Vein endothelial cell (primary cell): ENCODE data around the gene SLC6A20. TPM values are rescaled to one million over a fixed set of nuclear protein-coding genes. Genes with fewer than 3 reads are reported as not detected.

ENCODE experiments used
- small RNA-seq: library from RNA; depleted of rRNA; stranded (forward); fragments of <200 nt; gene quantifications from one replicate; pipeline ENCODE3, GENCODE V24; 2012
- total RNA-seq: library from RNA; depleted of rRNA; stranded (reverse); fragments of >200 nt; gene quantifications from 2 replicates; pipeline ENCODE4 v1.2.3, GENCODE V29; 2012

Gene SLC6A20, protein sequence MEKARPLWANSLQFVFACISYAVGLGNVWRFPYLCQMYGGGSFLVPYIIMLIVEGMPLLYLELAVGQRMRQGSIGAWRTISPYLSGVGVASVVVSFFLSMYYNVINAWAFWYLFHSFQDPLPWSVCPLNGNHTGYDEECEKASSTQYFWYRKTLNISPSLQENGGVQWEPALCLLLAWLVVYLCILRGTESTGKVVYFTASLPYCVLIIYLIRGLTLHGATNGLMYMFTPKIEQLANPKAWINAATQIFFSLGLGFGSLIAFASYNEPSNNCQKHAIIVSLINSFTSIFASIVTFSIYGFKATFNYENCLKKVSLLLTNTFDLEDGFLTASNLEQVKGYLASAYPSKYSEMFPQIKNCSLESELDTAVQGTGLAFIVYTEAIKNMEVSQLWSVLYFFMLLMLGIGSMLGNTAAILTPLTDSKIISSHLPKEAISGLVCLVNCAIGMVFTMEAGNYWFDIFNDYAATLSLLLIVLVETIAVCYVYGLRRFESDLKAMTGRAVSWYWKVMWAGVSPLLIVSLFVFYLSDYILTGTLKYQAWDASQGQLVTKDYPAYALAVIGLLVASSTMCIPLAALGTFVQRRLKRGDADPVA
- not detected in 2 replicates for total RNA-seq

DNA sequence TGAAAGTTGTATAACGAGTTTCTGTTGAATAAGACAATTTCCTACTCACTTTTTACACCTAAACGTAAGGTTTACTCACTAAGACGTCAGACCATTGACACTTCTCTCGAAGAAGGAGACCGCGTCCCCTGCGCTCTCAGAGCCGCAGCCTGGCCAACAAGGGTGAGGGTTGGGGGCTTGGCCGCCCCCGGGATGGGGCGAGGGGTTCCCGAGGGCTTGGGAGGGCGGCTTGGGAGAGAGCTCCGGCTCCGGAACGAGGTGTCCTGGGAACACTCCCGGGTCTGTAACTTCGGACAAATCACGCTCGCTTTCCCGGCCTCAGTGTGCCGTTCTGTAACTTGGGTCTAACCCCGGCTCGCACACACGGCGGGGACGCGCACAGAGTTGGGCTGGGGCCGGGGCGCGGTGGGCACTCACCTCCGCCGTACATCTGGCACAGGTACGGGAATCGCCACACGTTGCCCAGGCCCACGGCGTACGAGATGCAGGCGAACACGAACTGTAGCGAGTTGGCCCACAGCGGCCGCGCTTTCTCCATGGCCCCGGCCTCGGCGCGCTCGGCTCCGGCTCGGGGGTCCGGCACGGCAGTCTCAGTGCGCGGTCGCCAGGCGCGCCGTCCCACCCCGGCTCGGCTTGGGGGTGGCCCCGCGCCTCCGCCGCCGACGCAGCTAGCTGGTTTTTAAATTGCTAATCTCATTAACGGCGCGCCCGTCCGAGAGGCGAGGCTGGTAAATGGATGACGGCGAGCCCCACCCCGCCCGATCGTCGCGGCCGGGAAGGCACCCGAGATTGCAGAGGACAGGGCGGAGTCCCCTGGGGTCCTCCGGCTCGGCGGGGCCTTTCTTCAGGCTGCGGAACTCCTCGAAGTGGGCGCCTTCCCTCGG is at the start of gene SLC6A20:
SLC6A20 (minus strand) TSS at position 655 of the 884 bp plus-strand sequence; CDS start at position 538, 117 bp downstream.

DNA sequence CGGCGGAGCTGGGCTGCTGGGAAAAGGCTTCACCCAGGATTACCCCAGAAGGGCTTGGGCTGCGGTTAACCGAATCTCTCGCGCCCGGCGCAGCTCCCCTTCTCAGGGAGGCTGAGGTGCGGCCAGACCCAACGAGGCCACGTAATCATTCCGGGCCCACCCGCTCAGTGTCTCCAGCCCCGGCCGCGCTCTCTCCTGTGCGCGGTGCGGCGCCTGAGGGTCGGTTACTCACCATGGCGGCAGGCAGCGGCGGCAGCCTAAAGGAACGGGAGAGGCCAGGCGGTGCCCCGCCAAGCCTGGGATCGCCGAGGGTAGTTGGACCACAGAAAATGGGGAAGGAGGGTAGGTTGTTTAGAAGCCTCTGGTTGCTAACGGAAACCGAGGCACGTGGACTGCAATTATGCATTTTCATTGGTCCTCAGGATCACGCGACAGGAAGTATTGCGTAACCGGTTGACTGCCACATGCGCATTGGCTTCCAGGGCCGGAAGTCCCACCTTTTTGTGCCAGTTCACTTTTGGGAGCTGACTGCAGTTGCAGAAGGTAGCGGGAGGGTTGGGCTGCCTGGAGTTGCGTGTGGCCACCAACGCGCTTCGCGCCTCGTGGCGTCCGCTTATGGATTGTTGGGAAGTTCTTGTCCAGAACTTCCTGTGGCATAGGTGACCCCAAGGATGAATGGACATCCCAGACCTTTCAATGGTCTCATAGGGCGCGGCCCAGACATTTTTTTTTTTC is 45.6 kb upstream of the SLC6A20 start, which contains the start of gene LZTFL1:
LZTFL1 (minus strand) TSS at position 363 of the 735 bp plus-strand sequence; CDS start at position 235, 128 bp downstream.

Small RNAs within 50 kb of the gene (small RNA-seq; reads per million reads assigned to genes)
- not detected for gene RN7SL145P

Other genes with a start within 250 kb of the SLC6A20 start
- gene LIMD1, start 201.8 kb downstream of the SLC6A20 start, total RNA-seq = 25.8 and 26.6 TPM in 2 replicates
- gene SACM1L, start 107.1 kb downstream of the SLC6A20 start, total RNA-seq = 23.5 and 27.0 TPM in 2 replicates
- gene LZTFL1, start 45.6 kb upstream of the SLC6A20 start, total RNA-seq = 10.8 and 14.7 TPM in 2 replicates
- not detected in 2 replicates for gene CCR9, start 90.0 kb upstream of the SLC6A20 start, total RNA-seq
- not detected in 2 replicates for gene CXCR6, start 146.9 kb upstream of the SLC6A20 start, total RNA-seq
- 20.9 and 22.5 TPM in 2 replicates for gene FYCO1, start 199.3 kb upstream of the SLC6A20 start, total RNA-seq
- not detected in 2 replicates for gene XCR1, start 230.9 kb upstream of the SLC6A20 start, total RNA-seq